IPS DF 4.7 (cell line): ENCODE results near the gene CCM2.

Source experiments
- DNase-seq: peaks from one replicate; pipeline ENCODE4 v3.0.0-alpha.2; 2013; ENCODE audit warnings: low spot score; ENCODE audit errors: extremely low read depth

The CCM2 gene

DNA sequence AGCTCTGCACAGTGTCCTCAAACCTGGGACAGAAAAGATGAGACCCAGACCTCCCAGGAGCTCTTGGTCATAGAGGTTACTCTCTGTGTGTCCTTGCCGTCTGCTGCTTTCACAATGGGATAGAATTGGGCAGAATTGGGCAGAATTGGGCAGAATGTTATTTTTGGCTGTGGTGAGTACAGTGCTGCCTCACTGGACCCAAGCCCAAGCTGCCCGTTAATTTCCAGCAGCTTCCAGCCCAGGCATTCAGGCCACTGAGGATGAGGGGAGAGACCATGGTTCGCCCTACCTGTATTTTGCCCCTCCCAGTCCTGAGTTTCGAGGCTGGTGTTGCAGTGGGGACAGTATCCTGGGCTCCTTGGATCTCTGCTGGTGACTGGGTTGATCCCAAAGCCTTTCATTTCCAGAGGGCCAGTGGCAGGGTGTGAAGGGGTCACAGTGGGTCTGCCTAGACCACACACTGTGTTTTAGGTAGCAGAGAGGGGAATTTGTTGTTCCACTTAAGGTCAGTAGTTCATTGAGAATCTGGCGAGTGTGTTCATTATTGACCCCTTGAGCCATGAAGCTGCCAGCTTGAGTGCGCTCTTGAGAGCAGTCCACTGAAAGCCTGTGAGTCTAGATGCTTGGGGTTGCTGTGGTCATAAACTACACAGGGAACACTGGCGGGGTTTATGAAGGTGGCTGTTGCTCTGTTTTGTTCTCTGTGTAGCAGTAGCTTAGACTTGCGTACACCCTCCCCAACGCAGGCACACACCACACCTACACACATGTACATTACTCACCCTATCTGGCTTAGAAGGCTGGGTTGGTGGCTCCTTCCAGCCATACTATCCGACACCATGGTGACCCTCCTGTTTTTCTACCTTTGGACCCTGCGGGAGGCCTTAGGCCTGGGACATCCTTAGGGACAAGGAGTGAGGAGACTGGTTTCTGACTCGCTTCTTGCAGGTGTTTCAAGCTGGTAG is 65.3 kb downstream of the CCM2 start:
- no peak for DNase-seq

DNA sequence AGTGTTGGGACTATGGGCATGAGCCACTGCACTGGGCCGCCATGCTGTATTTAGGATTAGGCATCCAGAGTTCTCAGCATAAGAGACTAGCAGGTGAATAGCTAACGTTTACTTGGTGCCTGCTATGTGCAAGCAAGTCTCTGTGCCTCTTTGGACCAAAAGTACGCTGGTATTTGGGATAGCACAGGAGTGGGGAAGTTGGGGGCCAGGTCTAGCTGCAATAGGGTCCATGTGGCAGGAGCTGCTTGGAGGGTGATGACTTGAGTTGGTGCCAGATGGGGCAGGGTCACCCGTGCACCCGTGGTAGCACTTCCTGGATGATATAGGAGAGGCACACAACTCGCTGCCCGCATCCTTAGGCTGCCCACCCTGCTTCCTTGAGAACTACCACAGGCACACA is 66.4 kb downstream of the CCM2 start:
- DNase-seq: no peak

DNA sequence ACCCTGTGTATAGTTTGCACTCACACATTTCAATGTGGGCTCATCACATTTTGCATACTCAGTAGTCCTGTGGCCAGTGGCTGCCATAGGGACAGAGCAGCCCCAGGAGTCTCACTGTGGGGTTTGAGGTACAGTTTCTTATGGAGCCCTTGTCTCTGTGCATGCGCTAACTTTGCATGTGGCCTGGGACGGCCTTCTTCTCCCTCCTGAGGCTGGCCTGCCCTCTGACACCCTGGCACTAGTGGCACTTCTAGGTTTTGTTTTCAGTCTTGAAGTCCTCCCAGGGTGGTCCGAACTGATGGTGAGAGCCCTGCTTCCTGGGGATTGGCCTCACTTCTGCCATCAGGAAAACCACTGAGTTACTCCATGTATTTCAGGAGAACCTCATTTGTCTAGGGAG is 67.6 kb downstream of the CCM2 start:
- DNase-seq: no peak

DNA sequence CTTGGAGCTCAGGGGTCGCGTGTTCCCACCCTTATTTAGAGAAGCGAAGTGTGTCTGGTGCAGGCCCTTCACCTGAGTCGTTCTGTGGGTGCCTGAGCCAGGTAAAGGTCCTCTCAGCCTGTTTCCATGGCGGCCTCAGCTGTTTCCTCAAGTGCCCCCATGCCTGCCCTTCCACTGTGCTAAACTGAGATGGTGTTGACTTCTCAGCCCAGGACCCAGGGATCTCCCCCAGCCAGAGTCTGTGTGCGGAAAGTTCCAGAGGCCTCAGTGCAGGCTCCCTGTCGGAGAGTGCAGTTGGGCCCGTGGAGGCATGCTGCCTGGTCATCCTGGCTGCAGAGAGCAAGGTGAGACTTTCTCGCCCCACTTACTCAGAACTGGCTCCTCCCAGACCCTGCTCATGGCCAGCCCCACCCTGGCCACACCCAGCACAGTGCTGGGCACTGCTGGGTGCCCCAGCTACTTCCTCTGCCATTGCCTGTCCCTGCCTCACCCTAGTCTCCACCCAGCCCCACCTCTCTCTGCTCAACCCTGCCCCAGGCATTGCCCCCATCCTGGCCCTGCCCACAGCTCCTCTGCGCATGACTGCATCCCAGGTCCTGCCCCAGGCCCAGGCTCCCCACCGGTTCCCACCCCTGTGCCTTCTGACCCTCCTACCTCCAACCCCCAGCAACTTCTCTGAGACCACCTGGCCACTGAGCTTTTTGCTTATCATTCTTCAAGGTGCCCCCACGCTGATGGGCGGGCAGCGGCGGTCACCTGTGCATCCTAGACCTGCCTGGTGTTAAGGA is 68.4 kb downstream of the CCM2 start:
- no peak for DNase-seq

DNA sequence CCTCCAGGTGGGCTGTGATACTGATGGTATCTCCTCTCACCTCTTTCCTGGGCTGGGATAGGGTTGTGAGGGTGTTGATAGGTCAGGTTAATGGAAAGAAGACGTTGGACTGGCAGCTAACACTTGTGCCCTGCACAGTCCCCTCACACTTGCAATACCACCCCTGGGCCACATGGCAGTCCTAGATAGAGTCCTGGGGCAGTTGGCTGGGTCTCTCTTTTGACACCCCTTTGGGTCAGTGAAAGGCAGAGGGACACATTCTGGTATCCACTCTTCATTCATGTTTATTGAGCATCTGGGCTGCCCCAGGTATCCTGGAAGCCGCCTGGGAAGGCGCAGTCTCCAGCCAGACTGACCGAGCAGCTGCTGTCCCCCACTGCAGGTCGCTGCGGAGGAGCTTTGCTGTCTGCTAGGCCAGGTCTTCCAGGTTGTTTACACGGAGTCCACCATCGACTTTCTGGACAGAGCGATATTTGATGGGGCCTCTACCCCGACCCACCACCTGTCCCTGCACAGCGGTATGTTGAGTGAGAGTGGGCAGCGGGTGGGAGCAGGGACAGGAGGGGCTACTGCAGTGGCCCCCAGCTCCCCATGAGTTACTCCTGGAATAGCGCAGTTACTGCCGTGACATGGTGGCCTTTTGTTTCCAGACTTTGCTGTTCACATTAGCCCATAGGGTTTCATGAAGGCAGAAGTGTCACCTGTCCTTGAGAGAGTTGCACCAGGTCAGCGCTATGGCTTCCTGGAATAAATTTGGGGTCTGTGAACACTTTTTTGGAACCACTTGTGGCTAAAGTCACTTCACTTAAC is 69.6 kb downstream of the CCM2 start:
- no peak for DNase-seq

DNA sequence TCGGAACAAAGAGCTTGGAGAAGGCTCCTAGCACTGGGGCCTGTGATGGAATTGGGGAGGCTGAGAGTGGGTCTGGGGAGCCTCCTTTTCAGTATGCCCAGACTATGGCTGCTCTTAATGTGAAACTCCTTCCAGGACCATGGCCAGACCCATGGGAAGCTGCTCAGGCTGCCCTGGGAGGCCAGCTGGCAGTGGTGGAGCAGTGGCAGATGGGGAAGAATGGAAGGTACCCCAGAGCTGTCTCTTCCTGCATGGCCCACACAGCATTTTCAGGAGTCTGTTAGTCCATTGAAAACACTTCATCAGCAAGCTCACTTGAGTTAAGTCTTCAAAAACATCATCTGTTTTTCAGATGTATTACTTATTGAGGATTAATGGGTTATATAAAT is 70.2 kb downstream of the CCM2 start:
- no peak for DNase-seq

DNA sequence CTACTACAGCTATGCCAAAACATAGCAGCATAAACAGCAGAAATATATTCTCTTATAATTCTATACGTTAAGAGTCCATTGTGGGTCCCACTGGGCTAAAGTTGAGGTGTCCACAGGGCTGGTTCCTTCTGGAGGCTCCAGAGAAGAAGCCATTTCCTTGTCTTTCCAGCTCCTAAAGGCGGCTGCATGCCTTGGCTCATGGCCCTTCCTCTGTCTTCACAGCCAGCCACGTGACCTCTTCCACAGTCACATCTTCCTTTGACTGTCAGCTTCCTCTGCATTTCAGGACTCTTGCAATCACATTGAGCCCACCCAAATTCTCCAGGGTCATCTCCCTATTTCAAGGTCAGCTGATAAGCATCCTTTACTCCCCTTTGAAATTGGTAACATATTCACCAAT is 71.5 kb downstream of the CCM2 start:
- DNase-seq: no peak

DNA sequence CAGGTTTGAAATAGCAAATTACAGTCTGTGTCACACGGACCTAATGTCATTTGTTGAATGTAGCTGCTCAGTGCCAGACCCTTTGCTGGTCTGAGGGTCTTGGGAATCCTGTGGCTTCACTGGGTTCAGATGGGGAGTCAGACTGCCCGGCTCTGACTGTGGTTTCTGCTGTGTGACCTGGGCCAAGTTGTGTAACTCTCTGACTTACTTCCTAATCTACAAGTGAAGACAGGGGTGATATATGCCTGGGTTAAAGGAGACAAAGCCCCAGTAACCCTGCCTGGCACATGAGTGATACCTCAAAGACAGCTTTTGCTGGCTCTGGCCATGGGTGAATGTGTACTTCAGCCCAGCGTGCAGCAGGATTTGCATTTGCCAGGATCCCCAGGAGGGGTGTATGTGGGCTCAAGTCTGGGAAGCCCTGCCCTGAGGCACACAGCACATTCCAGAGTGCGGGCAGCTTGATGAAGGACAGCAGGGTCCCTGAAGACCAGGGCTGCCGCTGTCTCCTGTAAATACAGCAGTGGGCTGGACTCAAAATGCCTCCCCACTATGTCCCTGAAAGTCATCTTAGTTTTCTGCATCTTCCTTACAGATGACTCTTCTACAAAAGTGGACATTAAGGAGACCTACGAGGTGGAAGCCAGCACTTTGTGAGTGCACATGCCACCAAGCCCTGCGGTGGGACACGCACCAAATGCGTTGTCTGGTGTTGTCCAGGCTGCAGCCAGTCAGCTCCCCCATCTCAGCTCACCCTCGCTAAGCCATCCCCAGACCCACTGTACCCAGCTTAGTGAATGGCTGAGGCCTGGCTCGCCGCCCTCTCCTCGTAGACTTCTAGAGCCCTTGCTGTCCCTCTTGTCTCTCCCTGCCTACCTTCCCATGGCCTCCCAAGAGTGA is 72.4 kb downstream of the CCM2 start:
- no peak for DNase-seq

DNA sequence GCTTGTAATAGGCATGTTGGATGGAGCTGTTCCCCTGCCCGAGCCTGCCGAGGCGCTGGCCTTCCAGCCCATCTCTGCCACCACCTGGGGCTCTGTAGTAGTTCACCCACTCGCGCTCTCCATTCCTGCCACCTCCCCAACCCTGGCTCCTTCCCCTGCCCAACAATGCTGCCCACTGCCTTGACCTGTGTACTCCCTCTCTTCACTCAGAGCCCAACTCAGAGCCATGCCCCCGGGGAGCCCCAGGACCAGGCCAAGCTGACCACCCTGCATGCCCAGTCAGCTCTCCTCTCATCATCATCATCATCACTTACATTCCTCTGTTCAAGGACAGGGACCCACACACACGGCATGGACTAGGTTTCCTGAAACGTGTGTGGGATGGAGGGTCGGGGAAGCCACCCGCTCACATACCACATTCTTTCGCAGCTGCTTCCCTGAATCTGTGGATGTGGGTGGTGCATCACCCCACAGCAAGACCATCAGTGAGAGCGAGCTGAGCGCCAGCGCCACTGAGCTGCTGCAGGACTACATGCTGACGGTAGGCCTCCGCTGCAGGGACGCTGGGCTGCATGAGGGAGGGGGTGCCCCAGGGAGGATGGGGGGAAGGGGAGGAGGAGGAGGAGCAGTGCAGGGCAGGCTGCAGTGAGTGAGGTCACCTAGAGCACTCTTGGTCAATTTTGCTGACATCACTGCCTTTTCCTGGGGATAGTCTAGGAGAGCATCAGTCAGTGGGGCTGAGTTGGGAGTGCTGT is 73.2 kb downstream of the CCM2 start:
- DNase-seq: no peak

DNA sequence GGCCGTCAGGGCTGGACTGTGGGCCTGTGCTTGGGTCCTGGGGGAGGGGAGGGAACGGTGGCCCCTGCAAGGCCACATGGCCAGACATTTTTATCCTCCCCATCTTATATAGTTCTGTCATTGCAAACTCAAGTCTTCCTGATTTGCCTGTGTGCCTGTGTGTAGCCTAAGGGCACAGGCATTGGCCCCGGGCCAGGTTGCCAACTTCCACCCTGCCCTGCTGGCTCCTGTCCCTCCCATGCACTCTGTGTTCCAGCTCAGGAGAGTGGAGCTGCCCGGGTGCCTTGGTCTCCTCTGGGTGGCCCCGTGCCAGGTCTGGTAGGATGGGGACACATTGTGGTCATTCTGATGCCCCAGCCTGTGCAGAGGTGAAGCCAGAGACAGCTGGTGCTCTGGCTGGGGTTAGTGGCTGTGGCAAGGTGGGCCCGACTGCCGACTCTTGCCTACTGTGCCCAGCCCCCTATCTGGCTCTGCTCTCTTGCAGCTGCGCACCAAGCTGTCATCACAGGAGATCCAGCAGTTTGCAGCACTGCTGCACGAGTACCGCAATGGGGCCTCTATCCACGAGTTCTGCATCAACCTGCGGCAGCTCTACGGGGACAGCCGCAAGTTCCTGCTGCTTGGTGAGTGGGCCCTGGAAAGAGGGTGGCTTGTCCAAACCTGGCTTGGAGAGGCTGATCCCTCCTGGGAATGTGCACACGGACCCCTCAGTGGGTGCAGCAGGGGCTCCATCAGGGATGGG is 74.0 kb downstream of the CCM2 start:
- no peak for DNase-seq

DNA sequence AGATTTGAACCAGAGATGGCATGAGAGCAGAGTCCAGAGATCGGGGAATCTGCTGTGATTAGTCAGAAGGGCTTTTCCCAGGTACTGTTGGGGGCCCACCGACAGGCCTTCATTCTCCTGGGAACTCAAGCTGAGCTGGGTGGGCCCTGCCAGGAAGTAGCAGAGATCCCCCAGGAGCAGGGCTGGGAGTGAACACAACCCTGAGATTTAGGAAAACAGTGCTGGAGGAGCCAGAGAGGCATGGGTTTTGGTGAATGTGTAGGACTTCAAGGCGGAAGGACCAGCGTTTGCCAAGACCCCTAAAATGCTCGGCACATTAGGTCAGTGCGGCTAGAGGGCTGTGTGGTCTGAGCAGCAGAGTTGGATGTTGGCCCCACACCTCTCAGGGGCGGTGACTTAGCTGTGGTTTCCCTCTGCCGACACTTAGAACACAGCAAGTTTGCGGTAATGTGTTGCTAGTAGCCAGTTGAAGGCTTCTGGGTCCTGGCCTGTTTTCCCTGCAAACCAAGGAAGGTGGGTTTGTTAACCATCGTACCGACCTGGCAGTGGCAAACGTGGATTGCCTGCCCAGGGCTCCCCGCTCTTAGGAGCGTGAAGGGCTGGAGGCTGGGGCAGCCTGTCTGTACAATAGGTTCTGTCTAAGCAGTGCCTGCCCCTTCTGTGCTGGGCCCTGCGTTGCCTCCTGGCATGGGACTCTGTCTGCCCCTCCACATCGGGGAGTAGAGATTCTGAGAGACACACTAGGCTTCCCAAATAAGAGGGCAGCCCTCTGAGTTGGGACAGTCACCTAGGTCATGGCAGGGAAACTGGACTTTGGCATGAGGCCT is 74.7 kb downstream of the CCM2 start:
- no peak for DNase-seq

DNA sequence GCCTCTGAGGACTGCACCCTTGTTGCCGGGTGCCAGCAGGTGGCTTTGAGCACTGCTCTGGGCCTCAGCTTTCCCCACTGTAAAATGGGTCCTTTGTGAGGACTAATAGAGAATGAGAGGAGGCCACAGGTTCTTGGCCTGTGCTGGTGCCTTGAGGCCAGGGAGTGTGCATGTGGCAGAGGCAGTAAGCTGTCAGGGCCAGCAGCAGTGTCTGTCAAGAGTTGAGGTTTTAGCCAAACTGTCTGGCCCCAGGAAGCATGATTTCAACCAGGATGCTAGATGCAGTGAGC is 75.3 kb downstream of the CCM2 start:
- DNase-seq: no peak

DNA sequence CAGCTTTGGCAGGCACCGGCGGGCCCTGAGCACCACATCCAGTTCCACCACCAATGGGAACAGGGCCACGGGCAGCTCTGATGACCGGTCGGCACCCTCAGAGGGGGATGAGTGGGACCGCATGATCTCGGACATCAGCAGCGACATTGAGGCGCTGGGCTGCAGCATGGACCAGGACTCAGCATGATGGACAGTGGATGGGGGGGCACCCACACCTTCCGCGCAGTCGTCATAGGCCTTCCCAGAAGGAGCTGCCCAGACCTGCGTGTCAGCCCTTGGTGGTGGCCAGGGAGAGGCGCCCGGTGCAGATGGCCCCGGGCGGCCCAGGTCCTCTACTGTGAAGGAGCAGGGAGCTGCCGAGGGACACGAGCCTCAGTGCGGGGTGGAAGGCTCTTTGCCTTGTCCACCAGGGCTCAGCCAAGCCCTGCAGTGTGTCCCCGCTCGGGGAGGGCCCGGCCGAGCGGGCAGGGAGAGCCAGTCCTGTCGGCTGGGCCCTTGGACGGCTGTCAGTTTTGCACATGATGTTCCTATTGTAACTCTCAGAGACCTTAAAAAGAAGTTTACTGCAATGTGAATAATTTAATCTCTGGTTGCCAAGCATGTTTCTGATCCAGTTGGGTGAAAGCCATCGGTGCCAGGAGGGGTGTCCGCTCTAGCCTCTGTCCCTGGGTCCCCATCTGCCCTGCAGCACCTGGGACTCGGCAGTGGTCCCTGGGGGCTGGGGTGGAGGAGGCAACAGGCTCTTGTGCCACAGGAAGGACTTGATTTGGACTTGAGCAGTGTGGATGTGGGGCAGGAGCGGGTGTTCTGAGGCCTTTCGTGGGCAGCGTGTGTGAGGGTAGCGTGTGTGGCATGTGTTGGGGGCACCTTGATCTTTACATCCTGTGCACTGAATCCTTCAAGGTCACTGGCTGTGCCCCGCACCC is 76.1 kb downstream of the CCM2 start:
- DNase-seq: no peak

DNA sequence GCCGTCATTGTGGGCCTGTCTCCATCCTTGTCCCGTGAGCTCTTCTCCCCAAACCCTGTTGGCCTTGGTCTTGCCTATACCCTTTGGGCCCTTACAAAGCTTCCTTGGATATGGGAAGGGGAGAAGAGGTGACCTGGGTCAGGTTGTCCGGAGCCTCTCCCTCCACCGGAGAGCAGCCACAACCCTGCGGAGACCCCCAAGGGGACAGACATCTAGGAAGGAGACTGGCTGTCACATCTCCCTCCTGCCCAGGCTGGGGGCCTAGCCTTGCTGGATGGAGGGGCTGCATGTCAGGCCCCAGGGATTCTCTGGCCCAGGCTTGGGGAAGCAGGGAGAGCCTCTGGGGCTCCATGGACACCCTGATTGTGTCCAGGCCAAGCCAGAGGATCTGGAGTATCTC is 76.9 kb downstream of the CCM2 start:
- no peak for DNase-seq

DNA sequence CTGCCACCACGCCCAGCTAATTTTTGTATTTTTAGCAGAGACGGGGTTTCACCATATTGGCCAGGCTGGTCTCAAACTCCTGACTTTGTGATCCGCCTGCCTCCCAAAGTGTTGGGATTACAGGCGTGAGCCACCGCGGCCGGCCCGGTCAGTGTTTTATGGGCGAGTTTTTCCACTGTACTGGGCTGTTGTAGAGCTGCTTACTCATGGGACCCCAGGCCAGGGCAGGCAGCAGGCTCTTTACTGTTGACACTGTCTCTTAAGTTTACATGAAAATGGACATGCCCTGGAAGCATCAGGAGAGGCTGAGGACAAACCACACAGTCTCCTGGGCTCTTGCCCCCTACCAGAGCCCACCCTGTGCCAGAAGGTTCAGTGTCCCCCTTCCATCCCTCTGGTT is 77.6 kb downstream of the CCM2 start:
- no peak for DNase-seq

DNA sequence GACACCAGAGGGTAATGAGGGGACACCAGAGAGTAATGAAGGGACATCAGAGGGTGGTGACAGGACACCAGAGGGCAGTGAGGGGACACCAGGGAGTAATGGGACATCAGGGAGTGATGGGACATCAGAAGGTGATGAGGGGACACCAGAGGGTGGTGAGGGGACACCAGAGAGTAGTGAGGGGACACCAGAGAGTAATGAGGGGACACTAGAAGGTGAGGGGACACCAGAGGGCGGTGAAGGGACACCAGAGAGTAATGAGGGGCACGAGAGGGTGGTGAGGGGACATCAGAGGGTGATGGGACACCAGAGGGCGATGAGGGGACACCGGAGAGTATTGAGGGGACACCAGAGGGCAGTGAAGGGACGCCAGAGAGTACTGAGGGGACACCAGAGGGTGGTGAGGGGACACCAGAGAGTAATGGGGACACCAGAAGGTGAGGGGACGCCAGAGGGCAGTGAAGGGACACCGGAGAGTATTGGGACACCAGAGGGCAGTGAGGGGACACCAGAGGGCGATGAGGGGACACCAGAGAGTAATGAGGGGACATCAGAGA is 78.2 kb downstream of the CCM2 start:
- DNase-seq: no peak

DNA sequence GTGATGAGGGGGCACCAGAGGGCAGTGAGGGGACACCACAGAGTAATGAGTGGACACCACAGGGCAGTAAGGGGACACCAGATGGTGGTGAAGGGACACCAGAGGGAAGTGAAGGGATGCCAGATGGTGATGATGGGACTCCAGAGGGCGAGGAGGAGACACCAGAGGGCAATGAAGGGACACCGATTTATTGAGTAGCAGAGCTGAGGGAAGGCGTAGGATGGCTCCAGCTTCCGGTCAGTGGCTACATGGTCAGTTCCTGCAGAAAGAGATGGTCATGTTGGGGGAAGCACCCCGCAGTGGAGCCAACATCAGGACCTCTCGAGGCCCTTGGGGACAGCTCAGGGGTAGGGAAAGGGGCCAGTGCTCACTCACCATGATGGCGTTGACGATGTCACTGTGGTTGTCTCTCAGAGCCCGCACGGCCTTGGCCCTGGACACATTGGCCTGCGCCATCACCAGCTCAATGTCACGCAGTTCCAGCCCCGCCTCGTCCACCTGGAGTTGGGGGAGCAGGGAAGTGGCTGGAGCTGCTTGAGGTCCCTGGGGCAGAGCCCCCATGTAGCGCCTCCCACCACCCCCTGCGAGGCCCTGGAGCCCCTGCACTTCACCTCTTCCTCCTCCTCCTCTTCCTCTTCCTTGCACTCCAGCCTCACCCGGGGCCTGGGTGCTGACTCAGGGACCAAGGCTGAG is 80.4 kb downstream of the CCM2 start:
- no peak for DNase-seq
